ENCODE results near the gene THBS2.
"Not testable (repeated sequence)": the region's sequence is repeated elsewhere in the genome, so short reads cannot be mapped to it uniquely, and the experiment has no call there.

Gene THBS2

GRCh38 chr6:169273511-169273910 lies 19.9 kb upstream of the THBS2 start:
- in situ Hi-C loops (cut with HindIII; ENCODE audit: low sequenced_read_pairs) = no loop called here

DNA sequence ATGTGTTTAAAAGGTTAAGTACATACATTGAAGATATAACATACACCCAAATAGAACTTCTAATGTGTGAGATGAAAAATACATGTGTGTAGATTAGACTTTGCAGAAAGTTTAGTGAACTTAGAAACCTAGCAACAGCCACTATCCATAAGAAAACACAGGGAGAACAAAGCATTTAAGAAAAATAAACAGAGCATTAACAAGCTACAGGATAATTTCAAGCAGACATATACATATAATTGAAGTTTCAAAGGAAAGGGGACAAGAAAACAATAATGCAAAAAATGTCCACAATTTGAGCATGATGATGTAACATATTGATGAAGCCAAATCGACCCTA lies 18.2 kb upstream of the THBS2 start:
- in situ Hi-C loops (cut with HindIII; ENCODE audit: low sequenced_read_pairs) = no loop called here

DNA sequence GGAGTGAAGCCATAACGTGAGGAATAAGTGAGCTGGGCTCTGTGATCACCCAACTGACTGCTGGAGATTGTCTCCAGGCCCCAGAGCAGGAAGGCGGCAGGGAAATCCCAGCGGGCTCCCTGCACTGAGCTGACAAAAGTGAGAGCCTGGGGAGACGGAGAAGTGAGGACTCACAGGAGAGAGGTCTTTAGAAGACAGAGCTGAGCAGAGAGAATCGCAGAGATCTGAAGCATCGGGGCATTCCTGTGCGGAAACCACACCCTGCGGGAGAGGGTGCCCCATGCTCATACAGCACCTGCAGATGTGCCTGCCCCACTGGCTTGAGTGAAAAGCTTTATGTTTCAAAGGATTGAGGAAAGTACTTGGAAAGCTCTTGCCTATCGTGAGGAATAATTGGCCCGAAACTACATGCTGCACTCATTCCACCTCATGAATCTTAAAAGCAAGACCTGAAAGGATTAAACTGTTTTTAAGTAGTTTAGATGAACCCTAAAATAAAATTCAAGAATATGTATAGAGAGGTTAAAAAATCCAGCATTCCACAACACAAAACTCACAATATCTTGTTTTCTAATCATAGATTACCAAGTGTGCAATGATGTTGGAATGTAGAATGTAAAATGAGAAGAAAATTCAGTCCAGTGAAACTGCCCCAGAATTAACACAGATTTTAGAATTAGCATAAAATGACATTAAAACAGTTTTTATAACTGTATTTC lies 17.7 kb upstream of the THBS2 start:
- in situ Hi-C loops (cut with HindIII; ENCODE audit: low sequenced_read_pairs) = no loop called here

- in situ Hi-C loops (cut with HindIII; ENCODE audit: low sequenced_read_pairs) = not testable (repeated sequence)
Measured at GRCh38 chr6:169270077-169270380, 16.4 kb upstream of the THBS2 start.

DNA sequence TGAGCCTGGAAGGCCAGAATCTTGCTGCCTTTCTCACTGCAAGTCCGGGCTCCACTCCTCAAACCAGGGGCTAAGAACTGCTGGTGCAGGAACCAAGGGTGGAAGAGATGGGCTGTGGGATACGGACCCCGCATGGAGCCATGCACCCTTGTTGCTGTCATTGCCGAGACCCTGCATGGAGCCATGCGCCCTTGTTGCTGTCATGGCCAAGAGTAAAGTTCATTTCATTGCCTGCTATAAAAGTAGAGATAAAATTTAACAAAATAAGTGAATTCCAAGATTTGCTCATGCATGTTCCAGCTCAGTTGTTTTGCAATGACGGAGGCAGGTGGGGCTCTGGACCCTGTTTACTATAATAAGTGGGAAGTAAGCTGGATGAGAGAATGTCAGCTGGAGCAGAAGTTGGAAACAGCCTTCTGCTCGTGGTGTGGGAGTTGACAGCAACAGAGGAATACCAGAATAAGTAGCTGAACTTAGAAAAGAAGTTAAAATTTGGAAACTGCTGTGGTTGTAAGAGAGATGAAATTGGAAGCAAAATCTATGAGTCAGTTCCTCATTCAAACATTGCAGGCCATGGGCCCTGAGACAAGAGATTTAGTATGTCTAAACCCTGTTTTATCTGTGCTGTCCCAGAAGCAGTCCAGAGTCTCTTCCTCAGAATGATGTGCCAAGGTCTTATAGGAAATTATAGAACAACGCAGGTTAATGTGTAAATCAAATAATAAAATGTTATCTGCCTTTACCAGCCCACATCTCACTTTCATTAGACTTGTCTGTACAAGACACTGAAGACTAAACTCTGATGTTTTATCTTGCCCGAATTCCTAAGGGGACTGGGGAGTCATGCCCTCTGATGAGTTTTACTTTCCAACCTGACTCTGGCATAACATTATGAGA lies 15.8 kb upstream of the THBS2 start:
- in situ Hi-C loops (cut with HindIII; ENCODE audit: low sequenced_read_pairs) = no loop called here

DNA sequence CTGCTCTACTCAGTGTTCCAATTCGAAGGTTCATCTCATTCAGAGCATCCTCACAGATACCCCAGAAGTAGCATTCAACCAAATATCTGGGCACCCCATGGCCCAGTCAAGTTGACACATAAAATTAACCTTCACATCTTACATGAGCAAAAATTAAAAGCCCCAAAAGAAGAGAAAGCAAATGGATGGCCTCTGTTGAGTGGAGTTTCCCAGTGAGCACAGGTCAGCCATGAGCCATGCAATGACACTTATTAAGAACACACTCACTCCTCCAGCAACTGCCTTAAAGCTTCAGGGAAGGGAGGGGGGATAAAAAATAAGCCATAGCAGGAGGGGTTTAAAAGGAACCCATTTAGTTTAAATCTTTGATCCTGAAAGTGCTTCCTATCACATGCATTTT lies 14.6 kb upstream of the THBS2 start:
- in situ Hi-C loops (cut with HindIII; ENCODE audit: low sequenced_read_pairs) = no loop called here

DNA sequence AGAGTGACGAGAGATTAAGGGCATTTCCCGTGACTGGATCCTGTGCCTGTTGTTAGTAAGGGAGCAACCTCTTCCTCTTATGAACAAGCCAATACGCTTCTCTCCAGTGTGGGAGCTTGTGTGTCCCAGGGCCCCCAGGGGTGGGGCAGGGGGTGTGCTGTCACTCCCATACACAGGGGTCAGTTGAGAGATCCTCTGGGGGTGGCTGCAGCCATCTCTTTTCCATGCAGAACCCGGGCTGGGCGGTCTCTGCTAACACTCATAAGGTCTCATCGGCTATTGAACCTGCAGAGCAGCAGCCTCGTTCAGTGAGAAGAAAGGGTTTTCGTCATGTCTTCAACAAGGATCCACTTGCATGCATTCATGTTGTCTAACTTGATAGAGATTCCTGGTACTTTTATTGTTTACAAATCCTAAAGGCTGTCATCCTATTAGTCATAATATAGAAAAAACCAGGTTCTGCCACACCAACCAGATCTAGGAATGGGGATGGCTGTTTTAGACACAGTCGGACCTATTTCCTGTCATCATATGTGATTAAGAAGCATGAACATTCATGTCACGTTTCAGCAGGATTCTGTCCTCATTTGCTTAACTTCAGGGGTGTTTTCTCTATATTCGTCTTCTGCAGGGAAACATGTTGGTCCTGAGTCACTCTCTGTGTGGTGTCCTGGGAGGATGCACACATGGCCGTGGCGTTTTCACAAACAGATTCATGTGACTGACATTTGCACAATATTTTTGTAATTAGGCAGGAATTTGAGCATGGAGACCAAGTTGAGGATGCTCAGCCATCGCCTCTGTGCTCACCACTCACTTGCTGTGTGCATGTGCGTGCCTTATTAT lies 13.3 kb upstream of the THBS2 start:
- in situ Hi-C loops (cut with HindIII; ENCODE audit: low sequenced_read_pairs) = no loop called here

GRCh38 chr6:169266261-169266660 lies 12.6 kb upstream of the THBS2 start:
- in situ Hi-C loops (cut with HindIII; ENCODE audit: low sequenced_read_pairs) = no loop called here

- in situ Hi-C loops (cut with HindIII; ENCODE audit: low sequenced_read_pairs) = no loop called here
Measured at GRCh38 chr6:169265486-169266131, 12.0 kb upstream of the THBS2 start.

DNA sequence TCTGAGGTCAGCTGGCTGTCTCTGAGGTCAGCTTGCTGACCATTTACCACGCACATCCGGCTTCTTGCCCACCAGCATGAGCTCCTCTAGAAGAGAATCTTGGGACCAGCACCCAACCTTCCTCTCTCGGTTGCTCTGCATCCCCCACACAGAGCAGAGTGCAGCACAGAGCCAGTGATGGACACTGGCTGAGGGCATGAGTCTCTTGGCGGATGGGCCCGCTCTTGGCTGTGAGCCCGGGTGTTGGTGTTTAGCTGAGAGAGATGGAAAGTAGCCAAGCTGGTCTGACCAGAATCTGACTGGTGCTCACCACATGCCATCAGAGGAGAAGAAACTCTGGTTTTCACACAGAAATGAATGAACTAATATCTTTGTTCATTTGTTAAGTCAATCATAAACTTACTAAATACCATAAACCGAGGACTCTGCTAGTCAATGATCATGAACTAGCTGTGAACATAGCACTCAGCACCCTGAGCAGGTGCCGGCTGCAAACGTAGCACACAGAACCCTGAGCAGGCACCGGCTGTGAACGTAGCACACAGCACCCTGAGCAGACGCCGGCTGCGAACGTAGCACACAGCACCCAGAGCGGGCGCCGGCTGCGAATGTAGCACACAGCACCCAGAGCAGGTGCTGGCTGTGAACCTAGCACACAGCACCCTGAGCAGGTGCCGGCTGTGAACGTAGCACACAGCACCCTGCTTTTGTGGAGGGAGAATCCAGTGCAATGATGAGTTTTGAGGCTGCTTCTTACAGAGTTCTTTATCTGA lies 10.4 kb upstream of the THBS2 start:
- in situ Hi-C loops (cut with HindIII; ENCODE audit: low sequenced_read_pairs) = no loop called here

DNA sequence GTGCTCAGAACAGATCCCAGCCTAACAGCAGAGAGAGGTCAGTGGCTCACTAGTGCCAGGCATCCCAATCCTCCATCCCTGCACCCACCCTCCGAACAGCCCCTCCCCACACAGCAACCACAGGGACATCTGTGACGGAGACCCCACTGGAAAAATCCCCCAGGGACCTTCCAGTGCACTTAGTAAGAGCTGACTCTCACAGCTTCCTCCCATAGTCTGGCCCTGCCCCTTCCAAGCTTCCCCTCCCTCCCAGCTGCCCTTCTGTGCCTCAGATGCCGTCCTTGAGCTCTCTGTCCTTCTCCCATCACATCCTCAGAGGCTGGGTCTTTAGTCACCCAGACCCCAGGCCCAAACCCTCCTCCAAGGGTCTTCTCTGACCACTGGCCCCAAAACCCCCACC lies 9.7 kb upstream of the THBS2 start:
- in situ Hi-C loops (cut with HindIII; ENCODE audit: low sequenced_read_pairs) = no loop called here

DNA sequence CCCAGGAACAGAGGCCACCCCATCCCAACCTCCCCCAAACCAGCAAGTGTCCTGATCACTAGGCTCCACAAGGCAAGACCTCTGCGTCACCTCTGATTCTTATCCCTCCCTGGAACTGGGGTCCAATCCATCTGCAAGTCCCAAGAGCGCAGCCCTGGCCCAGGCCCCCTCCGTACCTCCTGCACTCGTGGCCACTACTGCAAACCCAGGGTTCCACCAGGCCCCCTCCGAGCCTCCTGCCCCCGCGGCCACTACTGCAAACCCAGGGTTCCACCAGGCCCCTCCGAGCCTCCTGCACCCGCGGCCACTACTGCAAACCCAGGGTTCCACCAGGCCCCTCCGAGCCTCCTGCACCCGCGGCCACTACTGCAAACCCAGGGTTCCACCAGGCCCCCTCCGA lies 9.0 kb upstream of the THBS2 start:
- in situ Hi-C loops (cut with HindIII; ENCODE audit: low sequenced_read_pairs) = not testable (repeated sequence)

GRCh38 chr6:169256518-169256917 lies 2.9 kb upstream of the THBS2 start:
- in situ Hi-C loops (cut with HindIII; ENCODE audit: low sequenced_read_pairs) = no loop called here

- in situ Hi-C loops (cut with HindIII; ENCODE audit: low sequenced_read_pairs) = no loop called here
Measured at GRCh38 chr6:169256061-169256460, 2.4 kb upstream of the THBS2 start.

- in situ Hi-C loops (cut with HindIII; ENCODE audit: low sequenced_read_pairs) = no loop called here
Measured at GRCh38 chr6:169255643-169256042, 2.0 kb upstream of the THBS2 start.

DNA sequence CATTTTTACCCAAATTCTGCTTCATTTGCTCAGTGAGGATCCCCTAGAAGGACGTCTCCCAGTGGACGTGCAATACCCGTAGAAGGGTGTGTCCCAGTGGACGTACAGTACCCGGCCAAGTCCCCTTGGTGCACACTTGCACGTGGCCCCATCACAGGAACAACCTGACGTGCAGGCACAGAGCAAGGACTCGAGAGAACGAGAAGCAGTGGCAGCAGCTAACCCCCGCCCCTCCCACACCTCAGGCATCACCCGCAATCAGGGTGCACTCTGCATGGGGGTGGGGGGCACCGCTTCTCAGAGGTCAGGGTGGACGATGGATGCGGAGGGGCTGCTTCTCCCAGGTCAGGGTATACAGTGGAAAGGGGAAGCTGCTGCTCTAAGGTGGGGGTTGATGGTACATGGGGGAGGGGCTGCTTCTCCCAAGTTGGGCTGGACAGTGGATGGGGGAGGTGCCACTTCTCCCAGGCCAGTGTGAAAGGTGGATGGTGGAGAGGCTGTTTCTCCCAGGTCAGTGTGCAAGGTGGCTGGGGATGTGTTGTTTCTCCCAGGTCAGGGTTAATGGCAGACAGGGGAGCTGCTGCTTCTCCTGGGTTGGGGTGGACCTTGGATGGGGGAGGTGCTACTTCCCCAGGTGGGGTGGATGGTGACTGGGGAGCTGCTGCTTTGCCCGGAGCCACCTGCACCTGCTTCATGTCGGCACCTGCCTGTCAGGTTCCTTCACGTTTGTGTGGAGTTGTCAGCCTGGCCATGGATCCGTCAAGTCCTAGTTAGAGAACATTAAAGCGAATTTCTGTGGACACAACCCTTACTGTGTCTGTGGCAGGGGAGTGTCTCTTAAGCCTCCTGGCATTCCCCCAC lies 1.0 kb upstream of the THBS2 start:
- in situ Hi-C loops (cut with HindIII; ENCODE audit: low sequenced_read_pairs) = no loop called here

GRCh38 chr6:169252505-169253189 lies 999 bp downstream of the THBS2 start:
- in situ Hi-C loops (cut with HindIII; ENCODE audit: low sequenced_read_pairs) = no loop called here

DNA sequence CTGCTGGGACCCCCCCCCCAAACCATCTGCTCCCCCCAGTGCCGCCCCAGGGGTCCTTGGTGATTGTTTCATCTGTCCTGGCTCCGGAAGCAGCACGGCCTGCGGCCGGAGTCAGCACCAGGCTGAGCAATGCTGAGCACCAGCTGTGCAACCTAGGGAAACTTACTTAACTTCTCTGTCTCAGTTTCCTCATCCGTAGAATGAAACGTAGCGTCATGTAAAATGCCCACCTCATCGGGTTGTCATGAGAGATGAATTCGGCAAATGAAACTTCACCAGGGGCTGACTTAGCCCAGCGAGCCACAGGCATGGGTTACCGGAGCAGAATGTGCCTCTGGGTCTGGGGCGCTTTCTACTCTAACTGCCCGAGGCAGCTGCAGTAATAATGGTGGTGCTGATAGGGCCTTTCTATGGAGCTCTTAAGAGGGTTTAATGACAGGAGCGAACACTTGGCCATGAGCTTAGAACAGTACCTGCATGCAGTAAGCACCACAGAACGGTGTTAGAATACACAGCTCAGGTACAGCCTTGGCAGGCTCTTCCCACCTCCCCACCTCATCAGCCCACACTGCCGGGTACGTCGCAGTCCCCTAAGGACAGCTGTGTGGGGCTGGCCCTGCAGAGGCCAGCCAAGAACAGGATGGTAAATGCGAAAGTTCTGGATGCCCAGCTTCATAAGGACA lies 1.7 kb downstream of the THBS2 start:
- in situ Hi-C loops (cut with HindIII; ENCODE audit: low sequenced_read_pairs) = no loop called here

Data from DLD1 (cell line).